Left ventricle myocardium superior (tissue), 1 donor: Measurements from ENCODE around the gene DHFR2. TPM values are rescaled to one million over a fixed set of nuclear protein-coding genes. Genes with fewer than 3 reads are reported as not detected.

Source experiments
- ATAC-seq: fragments of 200-7000 bp; cut with Tn5 transposase; one replicate; pipeline ENCODE4 v1.9.1; 2020; ENCODE audit warnings: mild to moderate bottlenecking, moderate library complexity
- DNase-seq: peaks from one replicate; pipeline ENCODE4 v3.0.0-alpha.2; 2020
- intact Hi-C: fragments of 100-400 bp; cut with micrococcal nuclease; formaldehyde crosslinking; loops from one replicate; pipeline ENCODE4 v1.11.0; 2022
- total RNA-seq: library from RNA; stranded (reverse); fragmentation: NEBNext Ultra II Directional; extraction: Animal tissue kit (Norgen Biotek cat#: 25700); gene quantifications from one replicate; pipeline ENCODE4 v1.2.1, GENCODE V29; 2021
- donor health status: DM: no; HTN: yes; CAD: no; lungs with severe emphysema.

Gene DHFR2
- total RNA-seq, 1 donor from 2014 or later = 3.5 TPM

DNA sequence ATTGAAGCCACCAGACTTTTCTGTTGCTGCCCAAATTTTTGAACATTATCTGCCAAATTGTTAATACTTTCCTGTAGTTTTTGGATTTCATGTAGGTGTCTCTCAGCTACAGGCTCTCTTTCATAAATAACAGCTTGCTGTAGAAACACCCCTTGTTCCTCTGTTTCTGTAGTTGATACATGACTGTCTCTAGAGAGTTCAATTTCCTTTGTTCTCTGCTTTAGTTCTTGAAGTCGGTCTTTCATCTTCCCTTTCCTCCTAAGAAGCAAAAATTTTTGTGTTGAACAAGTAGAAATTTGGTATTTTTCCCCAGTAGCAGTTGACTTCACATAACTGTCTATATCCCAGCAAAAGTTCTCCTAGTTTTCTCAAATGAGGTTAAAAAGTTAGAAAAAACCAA lies 47.7 kb downstream of the DHFR2 start:
- intact Hi-C loops = no loop called here
- ATAC-seq (no peak), DNase-seq (no peak)

DNA sequence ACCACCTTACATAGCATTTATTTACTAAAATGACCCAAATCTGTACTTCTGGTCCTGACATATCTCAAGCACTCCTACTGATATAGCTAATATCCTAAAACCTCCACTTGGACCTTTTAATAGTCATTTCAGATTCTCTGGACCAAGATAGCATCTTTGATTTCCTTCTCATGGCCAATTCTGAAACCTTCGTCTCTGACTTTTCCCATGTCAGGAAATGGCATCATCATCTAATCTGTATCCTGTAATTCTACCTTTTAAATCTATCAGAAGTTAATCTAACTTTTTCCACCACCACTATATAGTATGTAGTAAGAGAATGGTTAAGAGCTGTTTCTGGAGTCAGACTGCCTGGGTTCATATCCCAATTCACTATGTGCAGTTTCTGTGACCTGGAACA lies 50.5 kb downstream of the DHFR2 start:
- no peak for DNase-seq
- no peak for ATAC-seq
- intact Hi-C loops = no loop called here

DNA sequence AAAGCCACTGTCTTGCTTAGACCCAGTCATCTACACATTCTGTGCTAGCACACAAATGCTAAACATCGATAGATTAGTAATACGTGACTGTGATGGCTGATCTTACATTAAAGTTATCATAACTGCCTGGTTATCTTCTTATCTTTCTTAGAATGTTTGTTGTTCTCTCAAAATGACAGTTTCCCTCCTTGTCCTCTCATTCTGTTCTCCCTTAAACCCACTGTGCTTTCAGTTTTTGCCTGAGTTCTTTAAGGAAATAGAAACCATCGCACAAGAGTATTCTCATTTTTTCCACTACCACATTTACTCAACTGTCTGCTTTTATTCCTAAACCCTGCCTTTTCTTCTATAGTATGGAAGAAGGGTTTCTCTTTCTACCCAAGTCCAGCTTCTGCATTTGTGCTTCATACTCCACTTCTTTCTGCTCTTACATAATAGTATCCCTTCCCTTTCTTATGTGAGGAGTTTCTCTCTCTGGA lies 51.4 kb downstream of the DHFR2 start:
- ATAC-seq (no peak), DNase-seq (no peak)
- intact Hi-C loops = no loop called here

DNA sequence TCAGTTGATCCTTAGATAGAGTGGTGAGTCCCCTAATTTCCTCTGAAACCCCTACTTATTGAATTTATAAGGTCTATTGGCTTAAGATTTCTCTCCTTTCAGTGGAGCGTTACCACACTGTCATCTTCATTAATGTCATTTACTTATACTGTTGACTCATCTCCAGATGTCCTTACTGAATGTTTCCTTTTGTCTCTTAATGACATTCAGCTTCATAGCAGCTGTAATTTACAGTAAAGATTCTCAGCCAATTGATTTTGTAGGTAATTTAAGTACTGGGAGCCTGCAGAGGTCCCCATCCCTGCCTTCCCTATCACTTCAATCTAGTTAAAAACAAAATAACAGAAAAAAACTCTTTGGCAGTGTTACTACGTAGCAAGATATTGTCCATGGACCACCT lies 53.1 kb downstream of the DHFR2 start:
- intact Hi-C loops = no loop called here
- DNase-seq (no peak), ATAC-seq (no peak)

DNA sequence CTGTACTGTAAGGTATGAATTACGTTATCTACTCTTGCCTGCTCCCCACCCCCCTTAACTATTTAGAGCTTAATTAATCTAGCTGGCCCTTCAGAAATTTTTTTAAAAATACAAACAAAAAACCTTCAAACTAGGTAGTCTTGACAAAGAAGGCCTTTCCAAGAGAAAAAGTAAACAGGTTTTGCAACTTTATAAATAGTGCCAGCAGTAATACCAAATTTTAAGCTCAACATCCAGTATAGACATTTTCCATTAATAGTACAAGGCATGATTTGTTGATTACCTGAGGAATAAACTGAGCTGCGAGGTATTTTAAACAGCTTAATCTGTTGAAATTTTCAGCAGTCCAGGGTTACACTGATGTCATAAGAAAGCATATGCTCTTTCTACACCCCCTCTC lies 54.5 kb downstream of the DHFR2 start:
- DNase-seq = no peak
- ATAC-seq = no peak
- intact Hi-C loops = no loop called here

Other genes starting within 250 kb of the DHFR2 start
- gene PROS1, start 89.0 kb downstream of the DHFR2 start, total RNA-seq = 38.0 TPM
- 4.5 TPM for gene ARL13B, start 82.8 kb downstream of the DHFR2 start, total RNA-seq
- gene STX19, start 34.3 kb downstream of the DHFR2 start, total RNA-seq = not detected
- 5.7 TPM for gene NSUN3, start 145 bp upstream of the DHFR2 start, total RNA-seq